B cell (primary cell): ENCODE results near the gene FRS3. TPM values are rescaled to one million over a fixed set of nuclear protein-coding genes. Genes with fewer than 3 reads are reported as not detected.

Experiments used
- ATAC-seq: fragments of 200-7000 bp; cut with Tn5 transposase; one replicate; pipeline ENCODE4 v1.10.0; 2021; ENCODE audit warnings: low read depth, mild to moderate bottlenecking, moderate number of reproducible peaks, moderate library complexity
- CTCF ChIA-PET: fragments of 350-600 bp; sonication (Branson Sonifier 250); formaldehyde crosslinking; loops from one replicate; lab custom pipeline; 2021; ENCODE audit warnings: antibody characterized with exemption, inconsistent platforms; lab: Charles Lee
- POLR2A ChIA-PET: fragments of 350-600 bp; sonication (Branson Sonifier 250); formaldehyde crosslinking; loops from one replicate; lab custom pipeline; 2021; ENCODE audit warnings: antibody characterized with exemption; lab: Charles Lee
- DNase-seq: peaks from one replicate; pipeline ENCODE4 v3.0.0; 2013
- H2AFZ ChIP-seq: 2 replicates; pipeline ENCODE4 v1.6.1; 2012; ENCODE audit warnings: mild to moderate bottlenecking, low read depth, low read length; ENCODE audit not compliant: insufficient read depth, poor library complexity, severe bottlenecking
- H3K27ac ChIP-seq, 2 donors: 1 replicate in 1 of 2; 2 replicates in 1 of 2; pipeline ENCODE4 v1.5.1; 2012 to 2013; ENCODE audit warnings: low read length in 2 of 2, mild to moderate bottlenecking in 2 of 2, moderate library complexity in 1 of 2
- H3K27me3 ChIP-seq, 4 experiments: fragments of 200-600 bp in 1 of 4; sonication (generic) in 1 of 4; replicated peaks in 1 of 4; 1 replicate in 2 of 4; 2 replicates in 2 of 4; pipeline versions ENCODE4 v1.6.1 to v1.7.0; 2013 to 2016; ENCODE audit warnings: low read length in 3 of 4, mild to moderate bottlenecking in 2 of 4, mixed read lengths in 1 of 4, moderate library complexity in 1 of 4; ENCODE audit not compliant: insufficient read depth in 4 of 4, control insufficient read depth in 3 of 4; ENCODE audit errors: control extremely low read depth in 1 of 4
- H3K36me3 ChIP-seq, 2 experiments: replicated peaks in 1 of 2; 1 replicate in 1 of 2; 2 replicates in 1 of 2; pipeline versions ENCODE4 v1.6.1 to v1.7.1; 2013; ENCODE audit warnings: low read length in 1 of 2; ENCODE audit not compliant: insufficient read depth in 2 of 2, control insufficient read depth in 1 of 2; ENCODE audit errors: control extremely low read depth in 1 of 2, extremely low read depth in 1 of 2
- H3K4me1 ChIP-seq, 2 donors: fragments of 200-600 bp in 1 of 2; sonication (generic) in 1 of 2; 1 replicate in 1 of 2; 2 replicates in 1 of 2; pipeline versions ENCODE4 v1.5.1 to v1.6.1; 2013 to 2017; ENCODE audit warnings: low read length in 2 of 2; ENCODE audit not compliant: control insufficient read depth in 2 of 2, insufficient read depth in 2 of 2
- H3K4me2 ChIP-seq: replicated peaks from 2 replicates; pipeline ENCODE3; 2012; ENCODE audit warnings: mild to moderate bottlenecking, low read depth, low read length; ENCODE audit not compliant: poor library complexity, severe bottlenecking
- H3K4me3 ChIP-seq, 5 experiments: fragments of 200-600 bp in 1 of 5; sonication (generic) in 1 of 5; 1 replicate in 3 of 5; 2 replicates in 2 of 5; pipeline versions ENCODE4 v1.5.1 to v1.7.0; 2011 to 2016; ENCODE audit warnings: low read length in 4 of 5, mild to moderate bottlenecking in 4 of 5, low read depth in 2 of 5, control low read depth in 1 of 5, moderate library complexity in 1 of 5; ENCODE audit not compliant: insufficient read depth in 1 of 5; ENCODE audit errors: control extremely low read depth in 1 of 5, extremely low read depth in 1 of 5
- H3K79me2 ChIP-seq: fragments of 200-600 bp; sonication (generic); one replicate; pipeline ENCODE4 v1.6.0; 2016; ENCODE audit warnings: low read length; ENCODE audit not compliant: control insufficient read depth, insufficient read depth
- H3K9ac ChIP-seq: fragments of 200-600 bp; sonication (generic); 2 replicates; pipeline ENCODE4 v1.6.1; 2017; ENCODE audit warnings: mild to moderate bottlenecking, low read length, moderate library complexity
- H3K9me3 ChIP-seq, 3 donors: one replicate each; pipeline versions ENCODE4 v1.6.1 to v1.7.1; 2013; ENCODE audit warnings: low read length in 2 of 3; ENCODE audit not compliant: control insufficient read depth in 2 of 3, insufficient read depth in 1 of 3; ENCODE audit errors: control extremely low read depth in 1 of 3
- H4K20me1 ChIP-seq: 2 replicates; pipeline ENCODE4 v1.6.0; 2012; ENCODE audit warnings: mild to moderate bottlenecking, low read length; ENCODE audit not compliant: insufficient read depth, control insufficient read depth, poor library complexity, severe bottlenecking
- H3K27ac Mint-ChIP-seq: one replicate; pipeline ENCODE4 v1.8.0; 2021; ENCODE audit warnings: mixed read lengths
- H3K27me3 Mint-ChIP-seq: one replicate; pipeline ENCODE4 v1.8.0; 2021; ENCODE audit warnings: mixed read lengths
- H3K4me1 Mint-ChIP-seq: one replicate; pipeline ENCODE4 v1.8.0; 2021; ENCODE audit warnings: mixed read lengths
- H3K4me3 Mint-ChIP-seq: one replicate; pipeline ENCODE4 v1.8.0; 2021; ENCODE audit warnings: mixed read lengths
- H3K9me3 Mint-ChIP-seq: one replicate; pipeline ENCODE4 v1.8.0; 2022; ENCODE audit warnings: mixed read lengths; ENCODE audit not compliant: insufficient read depth
- EZH2 ChIP-seq: IDR thresholded peaks from 2 replicates; pipeline ENCODE4 v1.6.1; 2012; ENCODE audit warnings: borderline replicate concordance, low read depth, mild to moderate bottlenecking, moderate library complexity, low read length; ENCODE audit not compliant: insufficient read depth, poor library complexity, severe bottlenecking
- WGBS: methylation state at CpG from one replicate; pipeline ENCODE4 v1.1.5; 2013; ENCODE audit warnings: missing lambda C conversion rate; ENCODE audit not compliant: insufficient coverage; 5-methylcytosine and 5-hydroxymethylcytosine counted together
- intact Hi-C: fragments of 100-400 bp; cut with micrococcal nuclease; formaldehyde crosslinking; loops from one replicate; pipeline ENCODE4 v1.10.0; 2022
- polyA plus RNA-seq: library from polyadenylated mRNA; depleted of rRNA; stranded (reverse); fragments of >200 nt; gene quantifications from 2 replicates; pipeline ENCODE4 v1.2.3, GENCODE V29; 2012
- total RNA-seq, 2 donors: library from RNA; stranded (reverse); fragments of 120-200 nt in 1 of 2; gene quantifications; 1 replicate in 1 of 2; 2 replicates in 1 of 2; pipeline versions ENCODE4 v1.2.3 to v1.2.4, GENCODE V29; 2013 to 2022
- TF ChIP-seq, protein P1 (sequence below): fragments of 200-600 bp; IDR thresholded peaks from one replicate; pipeline ENCODE4 v1.8.0; 2022; ENCODE audit warnings: antibody characterized with exemption, mild to moderate bottlenecking

Gene FRS3
- total and polyA plus RNA-seq, 2 donors (not counting 1 experiment from before 2014, with no cell fraction given), result 9.8 to 12.0 TPM

DNA sequence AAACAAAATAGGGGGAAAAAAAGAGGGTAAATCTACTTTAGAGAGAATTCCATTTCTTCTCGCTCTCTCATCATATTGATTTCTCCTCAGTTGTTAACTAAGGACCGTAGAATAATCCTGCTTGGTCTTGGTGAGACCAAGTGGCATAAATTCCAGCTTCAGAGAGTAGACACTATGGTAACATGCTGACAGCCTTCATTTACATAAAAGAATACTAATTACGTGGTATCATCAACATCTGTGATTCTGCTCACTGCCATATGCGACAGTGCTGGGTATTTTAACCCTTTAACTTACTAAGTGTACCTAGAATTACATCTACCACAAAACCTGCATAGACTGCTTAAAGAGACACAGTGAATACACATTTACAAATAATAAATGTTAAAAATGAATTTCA, 34.9 kb upstream of the FRS3 start:
- H3K27ac Mint-ChIP-seq, result no peak overlapping the region
- no peaks in the 10 kb centered on the region for H4K20me1 ChIP-seq
- 100% methylated on average over 2 of the region's 4 CpGs for WGBS
- H3K27ac ChIP-seq, result no peak overlapping the region
- TF ChIP-seq, protein P1, sequence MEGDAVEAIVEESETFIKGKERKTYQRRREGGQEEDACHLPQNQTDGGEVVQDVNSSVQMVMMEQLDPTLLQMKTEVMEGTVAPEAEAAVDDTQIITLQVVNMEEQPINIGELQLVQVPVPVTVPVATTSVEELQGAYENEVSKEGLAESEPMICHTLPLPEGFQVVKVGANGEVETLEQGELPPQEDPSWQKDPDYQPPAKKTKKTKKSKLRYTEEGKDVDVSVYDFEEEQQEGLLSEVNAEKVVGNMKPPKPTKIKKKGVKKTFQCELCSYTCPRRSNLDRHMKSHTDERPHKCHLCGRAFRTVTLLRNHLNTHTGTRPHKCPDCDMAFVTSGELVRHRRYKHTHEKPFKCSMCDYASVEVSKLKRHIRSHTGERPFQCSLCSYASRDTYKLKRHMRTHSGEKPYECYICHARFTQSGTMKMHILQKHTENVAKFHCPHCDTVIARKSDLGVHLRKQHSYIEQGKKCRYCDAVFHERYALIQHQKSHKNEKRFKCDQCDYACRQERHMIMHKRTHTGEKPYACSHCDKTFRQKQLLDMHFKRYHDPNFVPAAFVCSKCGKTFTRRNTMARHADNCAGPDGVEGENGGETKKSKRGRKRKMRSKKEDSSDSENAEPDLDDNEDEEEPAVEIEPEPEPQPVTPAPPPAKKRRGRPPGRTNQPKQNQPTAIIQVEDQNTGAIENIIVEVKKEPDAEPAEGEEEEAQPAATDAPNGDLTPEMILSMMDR, result no peak
- no peak for TF ChIP-seq EZH2
- no peak overlapping the region for H3K9ac ChIP-seq
- no peaks in the 10 kb centered on the region for H3K9me3 ChIP-seq
- intact Hi-C loops, result no loop called here
- POLR2A ChIA-PET, result no interaction called here
- CTCF ChIA-PET, result interaction anchor here (1.5 kb wide), 1 partner anchor 28 kb away, joined by 3 read pairs; the partner anchor contains the start of gene TOMM6
- H3K27me3 Mint-ChIP-seq, result no peaks in the 10 kb centered on the region
- no peaks in the 10 kb centered on the region for H3K27me3 ChIP-seq
- no peak overlapping the region for H3K4me3 ChIP-seq
- no peak for DNase-seq
- H3K4me1 ChIP-seq, result no peaks in the 10 kb centered on the region
- no peak overlapping the region for H3K4me2 ChIP-seq
- no peaks in the 10 kb centered on the region for H3K9me3 Mint-ChIP-seq
- no peaks in the 10 kb centered on the region for H3K36me3 ChIP-seq
- H3K4me1 Mint-ChIP-seq, result no peaks in the 10 kb centered on the region
- no peaks in the 10 kb centered on the region for H3K79me2 ChIP-seq
- H2AFZ ChIP-seq, result no peak overlapping the region
- no peak for ATAC-seq
- no peak overlapping the region for H3K4me3 Mint-ChIP-seq

- ChIA-PET CTCF (interaction anchor here (1.5 kb wide), 1 partner anchor 27 kb away, joined by 3 read pairs; the partner anchor contains the start of gene TOMM6), POLR2A (no interaction called here)
- no peak overlapping the region for H3K4me3 ChIP-seq
- H3K27ac ChIP-seq, result no peak overlapping the region
- no peaks in the 10 kb centered on the region for H3K9me3 ChIP-seq
- no peak overlapping the region for H3K9ac ChIP-seq
- Mint-ChIP-seq H3K27me3 (no peaks in the 10 kb centered on the region), H3K4me1 (no peaks in the 10 kb centered on the region), H3K27ac (no peak overlapping the region), H3K4me3 (no peak overlapping the region), H3K9me3 (no peaks in the 10 kb centered on the region)
- H3K36me3 ChIP-seq, result no peaks in the 10 kb centered on the region
- H3K4me2 ChIP-seq, result no peak overlapping the region
- WGBS, result no CpG with 5 or more reads among the region's 2 CpGs
- TF ChIP-seq EZH2, result no peak
- TF ChIP-seq, protein P1, result no peak
- H3K79me2 ChIP-seq, result no peaks in the 10 kb centered on the region
- no peaks in the 10 kb centered on the region for H3K4me1 ChIP-seq
- intact Hi-C loops, result no loop called here
- H2AFZ ChIP-seq, result no peak overlapping the region
- DNase-seq, result no peak
- H4K20me1 ChIP-seq, result no peaks in the 10 kb centered on the region
- H3K27me3 ChIP-seq, result no peaks in the 10 kb centered on the region
- no peak for ATAC-seq
Observed at GRCh38 chr6:41813956-41814355, 34.3 kb upstream of the FRS3 start.
